Mesodermal cell (in vitro differentiated cells): ENCODE results near the gene CMIP.
A peak's percentile ranks its signal among the peaks of the same experiment; 100 is the strongest.

Experiments used
- H3K27ac ChIP-seq: 2 replicates; pipeline ENCODE4 v1.7.0; 2013; ENCODE audit warnings: mild to moderate bottlenecking, low read depth, low read length, moderate library complexity; ENCODE audit not compliant: severe bottlenecking
- H3K36me3 ChIP-seq: 2 replicates; pipeline ENCODE4 v1.7.1; 2013; ENCODE audit warnings: mild to moderate bottlenecking, low read length, moderate library complexity; ENCODE audit not compliant: control insufficient read depth, insufficient read depth
- H3K4me1 ChIP-seq: one replicate; pipeline ENCODE4 v1.7.1; 2013; ENCODE audit warnings: mild to moderate bottlenecking, low read length; ENCODE audit not compliant: insufficient read depth, control insufficient read depth, poor library complexity, severe bottlenecking
- H3K4me3 ChIP-seq: 2 replicates; pipeline ENCODE4 v1.7.0; 2013; ENCODE audit warnings: low read length, control low read depth, mild to moderate bottlenecking; ENCODE audit not compliant: insufficient read depth, poor library complexity, severe bottlenecking; ENCODE audit errors: extremely low read depth
- H3K9me3 ChIP-seq: 2 replicates; pipeline ENCODE4 v1.7.1; 2013; ENCODE audit warnings: mild to moderate bottlenecking, low read length, moderate library complexity; ENCODE audit not compliant: control insufficient read depth
- WGBS, 2 experiments: methylation state at CpG; one replicate each; pipeline ENCODE4 v1.1.5; 2013; ENCODE audit warnings: missing lambda C conversion rate in 2 of 2; ENCODE audit not compliant: insufficient coverage in 2 of 2; 5-methylcytosine and 5-hydroxymethylcytosine counted together

The CMIP gene

GRCh38 chr16:81711657-81712319, 267.2 kb downstream of the CMIP start:
- Histone ChIP-seq H3K36me3 (peaks cover 21% of the 10 kb centered on the region), H3K4me3 (no peak overlapping the region), H3K27ac (peak overlapping the region; percentile 86), H3K4me1 (peaks cover 42% of the 10 kb centered on the region), H3K9me3 (no peaks in the 10 kb centered on the region)
- 28 to 31% methylated on average over 19 to 21 of the region's 21 CpGs for WGBS, 2 experiments

DNA sequence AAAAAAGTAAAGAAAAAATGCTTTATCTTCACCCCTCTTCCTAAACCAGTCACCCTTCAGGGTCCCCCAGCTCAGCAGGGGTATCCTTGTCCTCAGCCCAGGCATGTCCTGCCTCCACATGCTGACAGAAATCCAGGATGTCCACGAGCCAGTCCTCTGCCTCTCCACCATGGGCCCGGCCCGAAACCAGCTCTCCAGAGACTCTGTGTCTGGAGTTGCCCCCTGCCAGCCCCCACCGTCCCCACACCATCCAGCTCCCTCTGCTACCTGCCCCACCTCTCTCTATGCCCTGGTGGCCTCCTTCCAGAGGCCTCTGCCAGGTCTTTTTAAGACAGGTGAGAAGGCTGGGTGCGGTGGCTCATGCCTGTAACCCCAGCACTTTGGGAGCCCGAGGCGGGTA, 268.1 kb downstream of the CMIP start:
- Histone ChIP-seq H3K4me3 (no peak overlapping the region), H3K9me3 (no peaks in the 10 kb centered on the region), H3K36me3 (peaks cover 15% of the 10 kb centered on the region), H3K27ac (no peak overlapping the region), H3K4me1 (peaks cover 34% of the 10 kb centered on the region)
- WGBS, 2 experiments: 82 to 93% methylated on average over 3 to 5 of the region's 7 CpGs

GRCh38 chr16:81713295-81713772, 268.7 kb downstream of the CMIP start:
- Histone ChIP-seq H3K9me3 (no peaks in the 10 kb centered on the region), H3K27ac (no peak overlapping the region), H3K4me3 (no peak overlapping the region), H3K4me1 (peaks cover 27% of the 10 kb centered on the region), H3K36me3 (peaks cover 9% of the 10 kb centered on the region)
- WGBS, 2 experiments: 93 to 96% methylated on average over 8 to 13 of the region's 16 CpGs

DNA sequence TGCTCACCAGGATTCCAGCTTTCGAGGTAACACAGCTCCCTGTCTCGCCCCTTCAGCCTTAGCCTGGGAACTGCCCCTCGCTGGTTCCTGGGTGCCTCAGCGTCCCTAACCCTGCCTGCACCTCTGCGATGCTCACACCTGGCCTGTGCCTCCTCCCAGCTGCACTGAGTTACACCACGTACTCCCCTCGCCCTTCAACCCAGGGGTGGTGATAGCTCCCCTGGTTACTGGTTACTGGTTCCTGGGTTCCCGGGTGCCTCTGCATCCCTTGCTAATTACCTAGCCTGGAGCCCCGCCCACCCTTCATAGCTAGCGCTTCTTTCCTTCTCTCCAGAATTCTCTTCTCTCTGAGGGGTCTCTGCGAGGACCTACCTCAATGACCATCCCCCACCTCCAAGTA, 269.2 kb downstream of the CMIP start:
- no peak overlapping the region for H3K4me3 ChIP-seq
- H3K9me3 ChIP-seq: no peaks in the 10 kb centered on the region
- H3K27ac ChIP-seq: no peak overlapping the region
- 93 to 95% methylated on average over 6 to 11 of the region's 11 CpGs for WGBS, 2 experiments
- peaks cover 7% of the 10 kb centered on the region for H3K36me3 ChIP-seq
- H3K4me1 ChIP-seq: peaks cover 23% of the 10 kb centered on the region

GRCh38 chr16:81714583-81714982, 270.0 kb downstream of the CMIP start:
- Histone ChIP-seq H3K4me1 (peaks cover 23% of the 10 kb centered on the region), H3K4me3 (no peak overlapping the region), H3K27ac (no peak overlapping the region), H3K9me3 (no peaks in the 10 kb centered on the region), H3K36me3 (no peaks in the 10 kb centered on the region)
- 90 to 96% methylated on average over 7 of the region's 7 CpGs for WGBS, 2 experiments

- Histone ChIP-seq H3K9me3 (no peaks in the 10 kb centered on the region), H3K27ac (no peak overlapping the region), H3K36me3 (no peaks in the 10 kb centered on the region), H3K4me1 (peaks cover 20% of the 10 kb centered on the region), H3K4me3 (no peak overlapping the region)
- WGBS, 2 experiments: 94 to 100% methylated on average over 3 of the region's 11 CpGs
Measured at GRCh38 chr16:81715358-81716196, 271.0 kb downstream of the CMIP start.

GRCh38 chr16:81716478-81717225, 272.0 kb downstream of the CMIP start:
- no peaks in the 10 kb centered on the region for H3K36me3 ChIP-seq
- H3K4me1 ChIP-seq: peaks cover 10% of the 10 kb centered on the region
- WGBS, 2 experiments: 83 to 96% methylated on average over 3 to 8 of the region's 10 CpGs
- H3K27ac ChIP-seq: no peak overlapping the region
- H3K9me3 ChIP-seq: peaks cover 2% of the 10 kb centered on the region
- no peak overlapping the region for H3K4me3 ChIP-seq

DNA sequence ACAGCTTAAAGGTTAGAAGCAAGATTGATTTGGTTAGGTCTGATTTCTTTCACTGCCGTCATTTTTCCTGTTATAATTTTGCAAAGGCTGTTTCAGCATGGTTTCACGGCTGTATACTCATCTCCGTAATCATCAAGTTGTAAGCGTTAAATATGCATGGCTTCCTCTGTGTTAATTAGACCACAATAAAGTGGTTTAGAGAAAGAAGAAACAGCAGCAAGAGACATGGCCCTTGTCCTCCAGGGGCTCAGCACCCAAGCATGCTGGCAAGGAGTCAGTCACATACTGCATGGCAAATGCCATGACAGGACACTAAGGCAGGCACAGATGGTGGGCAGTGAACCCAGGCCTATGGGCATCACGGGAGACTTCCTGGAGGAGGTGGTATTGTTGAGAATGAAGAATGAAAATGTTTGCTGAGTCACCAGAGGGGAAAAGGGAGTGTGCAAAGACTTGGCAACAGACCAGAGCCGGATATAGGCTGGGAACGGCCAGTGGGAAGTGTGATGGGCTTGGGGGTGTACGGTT, 273.1 kb downstream of the CMIP start:
- 88 to 97% methylated on average over 4 to 8 of the region's 8 CpGs for WGBS, 2 experiments
- H3K4me1 ChIP-seq: peaks cover 2% of the 10 kb centered on the region
- H3K36me3 ChIP-seq: no peaks in the 10 kb centered on the region
- H3K9me3 ChIP-seq: peaks cover 4% of the 10 kb centered on the region
- no peak overlapping the region for H3K4me3 ChIP-seq
- H3K27ac ChIP-seq: no peak overlapping the region

GRCh38 chr16:81718637-81719036, 274.0 kb downstream of the CMIP start:
- Histone ChIP-seq H3K9me3 (peaks cover 4% of the 10 kb centered on the region), H3K36me3 (no peaks in the 10 kb centered on the region), H3K4me3 (no peak overlapping the region), H3K4me1 (no peaks in the 10 kb centered on the region), H3K27ac (peak overlapping the region; percentile 10)
- WGBS, 2 experiments: 89 to 94% methylated on average over 4 to 5 of the region's 5 CpGs

DNA sequence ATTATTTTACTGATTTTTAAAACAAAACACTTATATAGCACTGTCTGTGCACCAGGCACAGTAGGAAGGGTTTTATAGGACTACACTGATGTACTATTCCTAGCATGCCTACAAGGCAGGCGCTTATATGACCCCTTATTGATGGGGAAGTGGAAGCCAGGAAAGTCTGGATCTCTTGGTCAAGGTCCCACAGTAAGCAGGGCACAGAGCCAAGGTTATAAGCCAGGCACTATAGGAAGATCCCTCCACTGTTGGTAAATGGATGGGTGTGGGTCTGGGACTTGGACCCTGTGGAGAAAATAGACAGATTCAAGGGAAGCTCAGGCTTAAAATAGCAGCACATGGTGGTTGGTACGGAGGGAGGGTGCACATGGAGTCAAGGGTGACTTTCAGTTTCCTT, 275.4 kb downstream of the CMIP start:
- H3K27ac ChIP-seq: no peak overlapping the region
- 92 to 100% methylated on average over 2 of the region's 2 CpGs for WGBS, 2 experiments
- H3K4me3 ChIP-seq: no peak overlapping the region
- peaks cover 4% of the 10 kb centered on the region for H3K9me3 ChIP-seq
- H3K36me3 ChIP-seq: no peaks in the 10 kb centered on the region
- H3K4me1 ChIP-seq: no peaks in the 10 kb centered on the region
